K562 (cell line): ENCODE results near the gene KPNA1. TPM values are rescaled to one million over a fixed set of nuclear protein-coding genes. Genes with fewer than 3 reads are reported as not detected.

ENCODE experiments used
- ATAC-seq: fragments of 200-7000 bp; cut with Tn5 transposase; 3 replicates; pipeline ENCODE4 v1.9.1; 2020; ENCODE audit warnings: moderate library complexity
- BruUV-seq: library from RNA; stranded (reverse); fragments of 400-500 nt; replicated peaks from 2 replicates; lab custom pipeline; 2021; lab: Mats Ljungman, UMichigan
- CTCF ChIA-PET: fragments of 300-600 bp; formaldehyde crosslinking; extraction: SDS; loops from one replicate; lab custom pipeline; 2021; ENCODE audit warnings: low intra/inter-chr PET ratio; lab: Yijun Ruan, JAX
- POLR2A ChIA-PET: fragments of 300-600, 350-650 bp; sonication (Branson Sonifier 250); formaldehyde crosslinking; extraction: SDS; loops from one replicate; lab custom pipeline; 2021; ENCODE audit warnings: antibody characterized with exemption, inconsistent platforms; lab: Yijun Ruan, JAX
- DNase-seq, 4 experiments: peaks; one replicate each; pipeline versions ENCODE4 v3.0.0 to v3.0.0-alpha.2; 2011 to 2018; ENCODE audit warnings: low spot score in 3 of 4, mixed read lengths in 3 of 4; ENCODE audit errors: extremely low read depth in 1 of 4
- FAIRE-seq: peaks from 2 replicates; lab custom pipeline; 2011; peaks lifted over from hg19 to GRCh38; lab: Jason Lieb, UNC
- H2AFZ ChIP-seq: 2 replicates; pipeline ENCODE4 v1.6.0; 2011; ENCODE audit warnings: low read depth, low read length, control low read depth, inconsistent platforms
- H3K27ac ChIP-seq: fragments of 200-600 bp; 3 replicates; pipeline ENCODE4 v1.8.0; 2011; ENCODE audit warnings: low read depth, mild to moderate bottlenecking, control low read depth, inconsistent platforms, low read length, moderate library complexity, mixed read lengths; ENCODE audit errors: extremely low read depth
- H3K27me3 ChIP-seq, 2 experiments: fragments of 300-600 bp in 1 of 2; 2 replicates in 1 of 2; 3 replicates in 1 of 2; pipeline versions ENCODE4 v1.6.0 to v1.8.0; 2011; ENCODE audit warnings: inconsistent platforms in 2 of 2, low read length in 2 of 2, mild to moderate bottlenecking in 1 of 2, mixed read lengths in 1 of 2, moderate library complexity in 1 of 2; ENCODE audit not compliant: control insufficient read depth in 2 of 2, insufficient read depth in 2 of 2
- H3K36me3 ChIP-seq: fragments of 300-600 bp; 3 replicates; pipeline ENCODE4 v1.8.0; 2011; ENCODE audit warnings: mild to moderate bottlenecking, low read length, inconsistent platforms; ENCODE audit not compliant: control insufficient read depth, insufficient read depth
- H3K4me1 ChIP-seq, 2 experiments: fragments of 200-600 bp in 1 of 2; replicated peaks in 1 of 2; 2 replicates in 1 of 2; 3 replicates in 1 of 2; pipeline versions ENCODE4 v1.5.1 to v1.8.0; 2011; ENCODE audit warnings: inconsistent platforms in 2 of 2, low read length in 2 of 2, mild to moderate bottlenecking in 1 of 2, mixed read lengths in 1 of 2, moderate library complexity in 1 of 2; ENCODE audit not compliant: control insufficient read depth in 2 of 2, insufficient read depth in 2 of 2
- H3K4me2 ChIP-seq: 2 replicates; pipeline ENCODE4 v1.6.1; 2011; ENCODE audit warnings: low read length, control low read depth, inconsistent platforms, mixed read lengths; ENCODE audit not compliant: insufficient read depth
- H3K4me3 ChIP-seq: fragments of 200-600 bp; sonication (generic), shearing (Covaris generic); 2 replicates; pipeline ENCODE4 v1.5.1; 2016; ENCODE audit warnings: control low read depth, inconsistent platforms
- H3K79me2 ChIP-seq: fragments of 200-600 bp; 3 replicates; pipeline ENCODE4 v1.8.0; 2011; ENCODE audit warnings: low read length, inconsistent platforms; ENCODE audit not compliant: control insufficient read depth, insufficient read depth
- H3K9ac ChIP-seq, 2 experiments: 2 replicates each; pipeline versions ENCODE4 v1.6.0 to v1.6.1; 2011; ENCODE audit warnings: low read depth in 2 of 2, low read length in 2 of 2, control low read depth in 1 of 2, inconsistent platforms in 1 of 2, mild to moderate bottlenecking in 1 of 2, mixed read lengths in 1 of 2; ENCODE audit not compliant: insufficient read depth in 1 of 2
- H3K9me1 ChIP-seq: one replicate; pipeline ENCODE4 v1.6.0; 2011; ENCODE audit warnings: inconsistent platforms, mild to moderate bottlenecking, low read length, moderate library complexity; ENCODE audit not compliant: control insufficient read depth, insufficient read depth
- H3K9me3 ChIP-seq: replicated peaks from 2 replicates; pipeline ENCODE4 v1.5.1; 2011; ENCODE audit warnings: low read depth, low read length, inconsistent platforms; ENCODE audit not compliant: control insufficient read depth, insufficient read depth
- H4K20me1 ChIP-seq: replicated peaks from 2 replicates; pipeline ENCODE4 v1.6.1; 2011; ENCODE audit warnings: low read length, inconsistent platforms, mixed read lengths; ENCODE audit not compliant: control insufficient read depth, insufficient read depth
- ATF7 ChIP-seq: fragments of 450-650 bp; IDR thresholded peaks from 2 replicates; pipeline ENCODE4 v1.7.1; 2014; ENCODE audit warnings: mild to moderate bottlenecking, moderate library complexity
- CBX3 ChIP-seq, 2 experiments: IDR thresholded peaks; 1 replicate in 1 of 2; 2 replicates in 1 of 2; pipeline ENCODE4 v1.6.1; 2012; ENCODE audit warnings: inconsistent platforms in 2 of 2, low read length in 2 of 2, borderline replicate concordance in 1 of 2, control low read depth in 1 of 2
- CHCHD3 ChIP-seq: fragments of 250-450 bp; sonication (Bioruptor Pico); IDR thresholded peaks from 2 replicates; pipeline ENCODE4 v2.1.2; 2022; ENCODE audit warnings: mild to moderate bottlenecking
- CREM ChIP-seq: IDR thresholded peaks from 2 replicates; pipeline ENCODE4 v1.6.1; 2014; ENCODE audit warnings: antibody characterized with exemption, low read depth
- E4F1 ChIP-seq: fragments of 250-450 bp; sonication (Bioruptor Pico); IDR thresholded peaks from 2 replicates; pipeline ENCODE4 v1.5.0; 2021; ENCODE audit warnings: mild to moderate bottlenecking, borderline replicate concordance
- HNRNPK ChIP-seq: fragments of 200-400 bp; formaldehyde crosslinking; IDR thresholded peaks from one replicate; pipeline ENCODE4 v1.6.1; 2018; ENCODE audit warnings: mild to moderate bottlenecking, low read depth, low read length; ENCODE audit not compliant: poor library complexity, severe bottlenecking
- IFI16 ChIP-seq: fragments of 250-450 bp; sonication (Bioruptor Pico); IDR thresholded peaks from 2 replicates; pipeline ENCODE4 v2.1.2; 2022; ENCODE audit warnings: mild to moderate bottlenecking, inconsistent platforms
- NFIX ChIP-seq: fragments of 250-450 bp; sonication (Bioruptor Pico); IDR thresholded peaks from 2 replicates; pipeline ENCODE4 v1.4.0; 2020; ENCODE audit warnings: low read depth, mild to moderate bottlenecking, moderate library complexity
- NR0B1 ChIP-seq: fragments of 450-650 bp; IDR thresholded peaks from one replicate; pipeline ENCODE4 v1.6.1; 2018; ENCODE audit warnings: mild to moderate bottlenecking, moderate library complexity; ENCODE audit not compliant: partially characterized antibody
- RBM25 ChIP-seq: fragments of 200-400 bp; formaldehyde crosslinking; IDR thresholded peaks from 2 replicates; pipeline ENCODE4 v1.6.1; 2018; ENCODE audit warnings: low read length, low read depth, moderate library complexity; ENCODE audit not compliant: severe bottlenecking
- SOX6 ChIP-seq: fragments of 450-650 bp; IDR thresholded peaks from 2 replicates; pipeline ENCODE4 v1.6.1; 2014; ENCODE audit warnings: mild to moderate bottlenecking
- WHSC1 ChIP-seq: IDR thresholded peaks from one replicate; pipeline ENCODE4 v1.6.1; 2012; ENCODE audit warnings: low read length, control low read depth, inconsistent platforms
- ZNF121 ChIP-seq: sonication (generic); formaldehyde crosslinking; conservative IDR thresholded peaks from 2 replicates; pipeline ENCODE4 v1.8.0; 2022; ENCODE audit warnings: missing genetic modification reagents
- ZNF57 ChIP-seq: fragments of 450-650 bp; formaldehyde crosslinking; IDR thresholded peaks from 2 replicates; pipeline ENCODE4 v1.4.0; 2020; ENCODE audit warnings: mild to moderate bottlenecking, moderate library complexity
- WGBS: fragments of 100-300 bp; shearing (Covaris generic); methylation state at CpG from one replicate; pipeline ENCODE4 v1.1.6; 2016; ENCODE audit warnings: low coverage, mixed read lengths; ENCODE audit not compliant: insufficient coverage; ENCODE audit errors: missing lambda C conversion rate; 5-methylcytosine and 5-hydroxymethylcytosine counted together
- in situ Hi-C: fragments of 300-500 bp; cut with MboI; formaldehyde crosslinking; loops from 4 replicates; pipeline ENCODE4 v1.15.0; 2018; ENCODE audit warnings: inconsistent platforms, mixed read lengths
- intact Hi-C: fragments of 100-400 bp; cut with micrococcal nuclease; formaldehyde crosslinking; loops from 2 replicates; pipeline ENCODE4 v1.14.2; 2022
- polyA plus RNA-seq, 8 experiments: library from polyadenylated mRNA; depleted of rRNA in 4 of 8; stranded (reverse) in 5 of 8; unstranded in 3 of 8; fragments of >200 nt; fragmentation: Nextera tagmentation in 2 of 8; fragmentation: Illumina TruSeq in 1 of 8; extraction: Ambion mirVana in 2 of 8; extraction: Trizol in 1 of 8; gene quantifications; 2 replicates each; pipeline versions ENCODE4 v1.2.1 to v1.2.3, GENCODE V29; 2011 to 2014; ENCODE audit warnings: inconsistent platforms in 1 of 8, missing spikeins in 1 of 8
- total RNA-seq, 7 experiments: library from RNA; depleted of rRNA in 6 of 7; stranded (reverse); fragments of >200 nt in 6 of 7; fragmentation: Illumina TruSeq in 2 of 7; extraction: Trizol in 2 of 7; gene quantifications; 2 replicates each; pipeline versions ENCODE4 v1.2.1 to v1.2.3, GENCODE V29; 2011 to 2021; ENCODE audit warnings: low replicate concordance in 1 of 7
- TF ChIP-seq, protein P1 (sequence below), 2 experiments: fragments of 450-650 bp in 1 of 2; sonication (generic) in 1 of 2; formaldehyde crosslinking in 1 of 2; IDR thresholded peaks in 1 of 2; conservative IDR thresholded peaks in 1 of 2; 2 replicates each; pipeline versions ENCODE4 v1.6.1 to v1.8.1; 2016 to 2023; ENCODE audit warnings: mild to moderate bottlenecking in 2 of 2, moderate library complexity in 2 of 2, inconsistent platforms in 1 of 2, missing genetic modification reagents in 1 of 2

Gene KPNA1
- total and polyA plus RNA-seq, 9 of the 15 experiments (the other 6 are each of a cell fraction or from before 2014, with no cell fraction given), result 9.3 to 53.8 (median 33.5) TPM

GRCh38 chr3:122493296-122493695 lies 21.4 kb downstream of the KPNA1 start (continued):
- TF ChIP-seq NFIX (no peak), NR0B1 (no peak), CBX3 (IDR thresholded peaks at IDR 0.05; ENCODE audit: borderline replicate concordance in 1 of 2, low read length in 2 of 2) (no peak), CHCHD3 (no peak)

GRCh38 chr3:122488262-122488973 lies 26.3 kb downstream of the KPNA1 start:
- no peak overlapping the region for H3K27ac ChIP-seq
- no peak for DNase-seq
- TF ChIP-seq IFI16, result no peak
- no peak for TF ChIP-seq ZNF57 (CRISPR knock-in tag)
- TF ChIP-seq ZNF121 (CRISPR knock-in tag), result 0 out of 2 replicates have a peak, but pooled peaks have one; percentile 25
- TF ChIP-seq, protein P1, sequence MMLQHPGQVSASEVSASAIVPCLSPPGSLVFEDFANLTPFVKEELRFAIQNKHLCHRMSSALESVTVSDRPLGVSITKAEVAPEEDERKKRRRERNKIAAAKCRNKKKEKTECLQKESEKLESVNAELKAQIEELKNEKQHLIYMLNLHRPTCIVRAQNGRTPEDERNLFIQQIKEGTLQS (IDR thresholded peaks at IDR 0.05), result peak; percentile 56
- TF ChIP-seq, protein P1 (CRISPR knock-in tag; conservative IDR thresholded peaks at IDR 0.05), result no peak
- TF ChIP-seq HNRNPK, result no peak
- no peak for TF ChIP-seq WHSC1
- TF ChIP-seq ATF7, result peak; percentile 59; the same call in 1 of the 2 replicates
- TF ChIP-seq CREM, result peak; percentile 20; the same call in 1 of the 2 replicates
- TF ChIP-seq E4F1 (CRISPR knock-in tag), result no peak
- TF ChIP-seq RBM25, result peak; percentile 13
- TF ChIP-seq SOX6, result 0 out of 2 replicates have a peak, but pooled peaks have one; percentile 17
- H3K4me1 ChIP-seq, result no peaks in the 10 kb centered on the region; a peak in 2 of 5 replicates
- H3K9me1 ChIP-seq, result no peaks in the 10 kb centered on the region
- peak; percentile 64 for ATAC-seq
- BruUV-seq, result no TSS peak
- ChIA-PET POLR2A (no interaction called here), CTCF (no interaction called here)
- H3K4me3 ChIP-seq, result no peak overlapping the region
- intact Hi-C loops (no loop called here), in situ Hi-C loops (no loop called here)
- H3K36me3 ChIP-seq, result peaks cover 32% of the 10 kb centered on the region; the same call in 2 of the 3 replicates
- 42% methylated on average over 7 of the region's 7 CpGs for WGBS
- H3K9me3 ChIP-seq, result no peaks in the 10 kb centered on the region
- H2AFZ ChIP-seq, result no peak overlapping the region
- H4K20me1 ChIP-seq, result 0 out of 2 replicates have a peak, but pooled peaks cover 7% of the 10 kb centered on the region
- no peak for FAIRE-seq
- no peaks in the 10 kb centered on the region for H3K27me3 ChIP-seq
- peaks cover 8% of the 10 kb centered on the region; the same call in 2 of the 3 replicates for H3K79me2 ChIP-seq
- H3K9ac ChIP-seq, result no peak overlapping the region
- H3K4me2 ChIP-seq, result no peak overlapping the region
